Sigmoid colon (tissue), 7 donors: ENCODE measurements around the gene GRIK3. TPM values are rescaled to one million over a fixed set of nuclear protein-coding genes. Genes with fewer than 3 reads are reported as not detected.

Experiments used
- DNase-seq: peaks from one replicate; pipeline ENCODE4 v3.0.0-alpha.2; 2019
- H3K27ac ChIP-seq, 4 donors: fragments of 200-600 bp; sonication (generic); one replicate each; pipeline ENCODE4 v1.5.1; 2016 to 2019; ENCODE audit warnings: mild to moderate bottlenecking in 1 of 4
- H3K27me3 ChIP-seq, 3 donors: fragments of 200-600 bp; sonication (generic); one replicate each; pipeline ENCODE4 v1.5.1; 2019; ENCODE audit warnings: mild to moderate bottlenecking in 1 of 3
- H3K36me3 ChIP-seq, 4 donors: fragments of 200-600 bp; sonication (generic); one replicate each; pipeline ENCODE4 v1.5.1; 2016 to 2019
- H3K4me1 ChIP-seq, 4 donors: fragments of 200-600 bp; sonication (generic); one replicate each; pipeline ENCODE4 v1.5.1; 2017 to 2019
- H3K4me3 ChIP-seq, 4 donors: fragments of 200-600 bp; sonication (generic); one replicate each; pipeline ENCODE4 v1.5.1; 2017 to 2019; ENCODE audit warnings: mild to moderate bottlenecking in 2 of 4, moderate library complexity in 1 of 4
- H3K9me3 ChIP-seq, 4 donors: fragments of 200-600 bp in 3 of 4; sonication (generic) in 3 of 4; one replicate each; pipeline versions ENCODE4 v1.5.1 to v1.6.1; 2013 to 2019
- EP300 ChIP-seq, 4 donors: sonication (generic); formaldehyde crosslinking; IDR thresholded peaks; one replicate each; pipeline ENCODE4 v1.6.1; 2017; ENCODE audit warnings: antibody characterized with exemption in 4 of 4
- POLR2A ChIP-seq, 2 donors: fragments of 450-650 bp; IDR thresholded peaks; one replicate each; pipeline ENCODE4 v1.6.1; 2016; ENCODE audit warnings: antibody characterized with exemption in 2 of 2, mild to moderate bottlenecking in 2 of 2, moderate library complexity in 2 of 2
- POLR2AphosphoS5 ChIP-seq, 4 donors: sonication (generic); formaldehyde crosslinking; IDR thresholded peaks; one replicate each; pipeline ENCODE4 v1.6.1; 2017; ENCODE audit warnings: antibody characterized with exemption in 4 of 4
- WGBS, 2 donors: extraction: QIAGEN DNeasy Blood & Tissue Kit; methylation state at CpG; one replicate each; pipeline ENCODE4 v1.1.7; 2013; 5-methylcytosine and 5-hydroxymethylcytosine counted together
- intact Hi-C: fragments of 100-400 bp; cut with DNase I; formaldehyde crosslinking; loops from one replicate; pipeline ENCODE4 v1.15.1; 2023
- polyA plus RNA-seq, 3 donors: library from polyadenylated mRNA; stranded (reverse); fragments of 200-250 nt; gene quantifications; one replicate each; pipeline ENCODE4 v1.2.3, GENCODE V29; 2013
- total RNA-seq, 4 donors: library from RNA; depleted of rRNA; stranded (reverse); fragments of >200 nt; gene quantifications; one replicate each; pipeline ENCODE4 v1.1.0, GENCODE V29; 2016
- TF ChIP-seq, protein P1 (sequence below), 4 experiments: fragments of 450-650 bp in 3 of 4; fragments of 200-600 bp in 1 of 4; IDR thresholded peaks; one replicate each; pipeline ENCODE4 v1.5.1; 2016 to 2019; ENCODE audit warnings: antibody characterized with exemption in 4 of 4, mild to moderate bottlenecking in 3 of 4, moderate library complexity in 2 of 4
- donor health status: healthy with polysubstance abuse.
- donor health status: Bipolar disorder and iron deficiency.
- donor health status: healthy.

The GRIK3 gene
- total and polyA plus RNA-seq, 7 donors: 0.60 to 7.1 (median 3.4) TPM; not detected in 1

DNA sequence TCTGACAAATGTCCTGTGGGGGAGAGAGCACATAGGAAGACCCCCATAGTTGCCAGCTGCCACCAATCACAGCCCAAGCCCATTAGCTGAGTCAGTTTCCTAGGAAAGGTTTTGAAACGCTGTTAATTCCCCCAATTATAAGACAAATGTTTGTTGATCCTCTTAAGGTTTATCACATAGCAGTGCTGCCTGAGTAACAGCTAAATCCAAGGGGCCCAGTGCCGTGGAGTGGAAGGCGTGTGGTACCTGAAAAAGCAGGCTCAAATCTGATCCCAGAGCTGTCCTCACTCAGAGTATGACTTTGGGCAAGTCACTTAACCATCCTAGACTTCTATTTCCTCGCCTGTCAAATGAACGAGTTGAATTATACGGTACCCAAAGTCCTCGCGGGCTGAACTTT, 69.5 kb downstream of the GRIK3 start:
- peaks cover 0 to 18% (median 0%) of the 10 kb centered on the region in 3 donors for H3K27me3 ChIP-seq
- H3K27ac ChIP-seq: no peak overlapping the region
- intact Hi-C loops: no loop called here
- TF ChIP-seq POLR2AphosphoS5 (IDR thresholded peaks at IDR 0.05) (no peak), POLR2A (IDR thresholded peaks at IDR 0.05) (no peak), EP300 (IDR thresholded peaks at IDR 0.05) (no peak)
- TF ChIP-seq, protein P1, sequence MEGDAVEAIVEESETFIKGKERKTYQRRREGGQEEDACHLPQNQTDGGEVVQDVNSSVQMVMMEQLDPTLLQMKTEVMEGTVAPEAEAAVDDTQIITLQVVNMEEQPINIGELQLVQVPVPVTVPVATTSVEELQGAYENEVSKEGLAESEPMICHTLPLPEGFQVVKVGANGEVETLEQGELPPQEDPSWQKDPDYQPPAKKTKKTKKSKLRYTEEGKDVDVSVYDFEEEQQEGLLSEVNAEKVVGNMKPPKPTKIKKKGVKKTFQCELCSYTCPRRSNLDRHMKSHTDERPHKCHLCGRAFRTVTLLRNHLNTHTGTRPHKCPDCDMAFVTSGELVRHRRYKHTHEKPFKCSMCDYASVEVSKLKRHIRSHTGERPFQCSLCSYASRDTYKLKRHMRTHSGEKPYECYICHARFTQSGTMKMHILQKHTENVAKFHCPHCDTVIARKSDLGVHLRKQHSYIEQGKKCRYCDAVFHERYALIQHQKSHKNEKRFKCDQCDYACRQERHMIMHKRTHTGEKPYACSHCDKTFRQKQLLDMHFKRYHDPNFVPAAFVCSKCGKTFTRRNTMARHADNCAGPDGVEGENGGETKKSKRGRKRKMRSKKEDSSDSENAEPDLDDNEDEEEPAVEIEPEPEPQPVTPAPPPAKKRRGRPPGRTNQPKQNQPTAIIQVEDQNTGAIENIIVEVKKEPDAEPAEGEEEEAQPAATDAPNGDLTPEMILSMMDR (IDR thresholded peaks at IDR 0.05): no peak
- no peak for DNase-seq
- H3K9me3 ChIP-seq: no peaks in the 10 kb centered on the region
- H3K4me3 ChIP-seq: no peak overlapping the region
- H3K36me3 ChIP-seq: no peaks in the 10 kb centered on the region
- no peaks in the 10 kb centered on the region for H3K4me1 ChIP-seq
- 63 to 76% methylated on average over 8 of the region's 8 CpGs for WGBS, 2 donors

DNA sequence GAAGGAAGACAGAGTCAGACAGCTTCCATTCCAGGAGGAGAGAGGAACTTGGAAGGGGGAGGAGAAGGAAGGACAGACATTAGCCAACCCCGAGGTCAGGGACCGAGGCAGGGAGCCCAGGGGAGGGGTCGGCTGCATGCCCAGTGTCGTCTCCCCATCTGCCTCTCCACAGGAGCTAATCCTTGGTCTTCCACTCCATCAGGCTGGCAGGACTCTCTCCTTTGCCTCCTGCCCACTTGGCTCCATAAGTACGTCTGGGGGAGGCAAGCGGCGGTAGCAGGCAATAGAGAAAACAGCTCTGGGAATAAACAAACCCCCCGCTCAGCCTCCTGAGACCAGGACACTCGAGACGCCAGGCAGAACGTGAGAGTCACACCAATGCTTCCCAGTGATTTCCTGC, 71.3 kb downstream of the GRIK3 start:
- 48 to 61% methylated on average over 11 of the region's 11 CpGs for WGBS, 2 donors
- no peak for DNase-seq
- Histone ChIP-seq H3K36me3 (no peaks in the 10 kb centered on the region), H3K27ac (no peak overlapping the region), H3K4me1 (no peaks in the 10 kb centered on the region), H3K4me3 (no peak overlapping the region), H3K9me3 (no peaks in the 10 kb centered on the region), H3K27me3 (peaks cover 0 to 18% (median 0%) of the 10 kb centered on the region in 3 donors)
- no peak for TF ChIP-seq POLR2AphosphoS5 (IDR thresholded peaks at IDR 0.05)
- no peak for TF ChIP-seq POLR2A (IDR thresholded peaks at IDR 0.05)
- no peak for TF ChIP-seq EP300 (IDR thresholded peaks at IDR 0.05)
- TF ChIP-seq, protein P1 (IDR thresholded peaks at IDR 0.05): no peak
- intact Hi-C loops: no loop called here

DNA sequence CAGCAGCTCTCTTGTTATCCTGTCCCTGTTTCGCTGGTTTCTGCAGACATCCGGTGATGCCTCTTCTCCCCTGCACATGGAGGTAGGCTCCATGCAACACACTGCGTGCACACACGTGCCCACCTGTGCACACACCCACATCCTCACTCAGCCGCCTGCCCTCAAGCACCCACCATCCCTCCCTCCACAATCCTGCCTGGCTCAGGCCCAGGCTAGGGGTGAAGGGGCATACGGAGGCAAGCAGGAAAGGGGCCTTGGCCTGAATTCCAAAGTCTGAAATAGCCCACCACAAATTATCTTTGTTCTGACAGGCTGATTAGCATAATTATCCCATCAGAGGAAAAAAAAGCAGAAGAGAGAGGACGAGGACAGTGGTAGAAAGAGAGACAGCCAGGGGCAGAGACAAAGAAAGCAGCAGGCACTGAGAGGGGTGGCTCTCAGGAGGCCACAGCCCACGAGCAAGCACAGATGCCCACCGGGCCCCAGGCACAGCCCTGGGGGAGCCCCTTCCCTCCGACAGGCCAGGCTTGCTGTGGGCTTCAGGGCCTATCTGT, 73.2 kb downstream of the GRIK3 start:
- no peak overlapping the region for H3K4me3 ChIP-seq
- no peak for TF ChIP-seq POLR2A (IDR thresholded peaks at IDR 0.05)
- no peak for TF ChIP-seq POLR2AphosphoS5 (IDR thresholded peaks at IDR 0.05)
- TF ChIP-seq, protein P1 (IDR thresholded peaks at IDR 0.05): no peak
- TF ChIP-seq EP300 (IDR thresholded peaks at IDR 0.05): no peak
- no peak for DNase-seq
- WGBS, 2 donors: 56 to 61% methylated on average over 10 of the region's 10 CpGs
- H3K9me3 ChIP-seq: no peaks in the 10 kb centered on the region
- no peaks in the 10 kb centered on the region for H3K36me3 ChIP-seq
- no peaks in the 10 kb centered on the region for H3K4me1 ChIP-seq
- H3K27me3 ChIP-seq: peaks cover 0 to 17% (median 0%) of the 10 kb centered on the region in 3 donors
- no peak overlapping the region for H3K27ac ChIP-seq
- intact Hi-C loops: no loop called here

DNA sequence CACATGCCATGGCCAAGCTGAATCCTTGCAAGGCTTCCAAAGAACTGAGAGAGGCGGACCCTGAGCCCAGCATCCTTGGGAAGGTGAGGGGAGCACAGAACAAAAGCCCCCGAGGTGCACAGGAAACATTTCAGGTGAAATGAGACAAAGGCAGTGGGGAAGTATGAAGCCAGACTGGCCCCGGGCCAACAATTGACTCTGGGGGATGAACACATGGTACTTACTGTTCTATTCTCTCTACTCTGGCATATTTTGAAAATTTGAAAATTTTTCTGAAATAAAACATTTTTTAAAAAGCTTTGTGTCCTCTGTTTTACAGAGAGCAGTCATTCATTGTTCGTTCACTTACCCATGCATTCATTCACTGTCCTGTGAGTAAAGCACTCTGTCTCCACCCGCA, 77.7 kb downstream of the GRIK3 start:
- H3K27me3 ChIP-seq: peaks cover 0 to 13% (median 0%) of the 10 kb centered on the region in 3 donors
- no peaks in the 10 kb centered on the region for H3K4me1 ChIP-seq
- TF ChIP-seq POLR2A (IDR thresholded peaks at IDR 0.05): no peak
- no peak for TF ChIP-seq EP300 (IDR thresholded peaks at IDR 0.05)
- TF ChIP-seq, protein P1 (IDR thresholded peaks at IDR 0.05): no peak
- no peak for TF ChIP-seq POLR2AphosphoS5 (IDR thresholded peaks at IDR 0.05)
- no peak for DNase-seq
- H3K9me3 ChIP-seq: no peaks in the 10 kb centered on the region
- H3K27ac ChIP-seq: no peak overlapping the region
- no peaks in the 10 kb centered on the region for H3K36me3 ChIP-seq
- no peak overlapping the region for H3K4me3 ChIP-seq
- 68 to 77% methylated on average over 5 of the region's 5 CpGs for WGBS, 2 donors
- intact Hi-C loops: no loop called here

DNA sequence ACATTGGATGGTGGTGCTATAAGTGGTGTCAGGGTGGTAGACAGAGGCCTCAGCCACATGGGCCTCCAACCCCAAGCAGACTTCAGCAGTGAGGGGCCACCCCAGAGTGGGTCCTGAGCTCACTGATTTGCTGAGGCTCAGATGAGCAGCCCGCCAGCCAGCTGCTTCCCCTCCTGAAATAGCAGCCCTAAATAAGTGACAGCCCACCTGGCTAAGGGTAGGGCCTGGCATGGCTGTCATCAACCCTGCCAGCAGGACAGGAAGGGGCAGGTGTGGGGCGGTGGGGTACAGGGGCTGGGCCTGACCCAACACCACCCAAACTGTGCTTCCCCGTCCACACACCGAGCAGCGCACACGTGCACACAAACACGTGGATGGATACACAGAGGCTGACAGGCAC, 79.3 kb downstream of the GRIK3 start:
- H3K9me3 ChIP-seq: no peaks in the 10 kb centered on the region
- TF ChIP-seq, protein P1 (IDR thresholded peaks at IDR 0.05): no peak
- TF ChIP-seq POLR2A (IDR thresholded peaks at IDR 0.05) (no peak), POLR2AphosphoS5 (IDR thresholded peaks at IDR 0.05) (no peak), EP300 (IDR thresholded peaks at IDR 0.05) (no peak)
- no peak overlapping the region for H3K27ac ChIP-seq
- WGBS, 2 donors: 82 to 87% methylated on average over 7 of the region's 7 CpGs
- peaks cover 0 to 13% (median 0%) of the 10 kb centered on the region in 3 donors for H3K27me3 ChIP-seq
- intact Hi-C loops: no loop called here
- DNase-seq: no peak
- H3K4me1 ChIP-seq: no peaks in the 10 kb centered on the region
- H3K36me3 ChIP-seq: no peaks in the 10 kb centered on the region
- H3K4me3 ChIP-seq: no peak overlapping the region
